ENCODE results near the gene TMEM213.

DNA sequence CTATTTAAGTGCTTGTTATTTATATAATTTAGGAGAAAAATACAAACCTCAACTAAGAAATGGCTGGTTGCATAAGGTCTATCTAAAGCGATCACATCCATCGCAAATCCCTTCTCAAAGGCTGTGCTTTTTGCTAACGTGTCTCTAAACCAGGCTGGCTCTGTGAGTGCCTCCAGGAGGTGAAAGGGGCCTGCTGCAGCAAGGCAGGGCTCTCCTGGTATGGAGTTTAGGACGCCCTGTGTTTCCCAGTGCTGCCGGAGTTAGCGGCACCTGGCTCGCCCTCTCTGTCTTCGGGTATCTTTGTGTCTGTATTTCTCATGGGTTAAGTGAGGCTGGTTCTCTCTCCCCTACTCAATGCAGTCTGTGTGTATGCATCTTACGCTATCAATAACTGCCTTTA is 68.6 kb downstream of the TMEM213 start:
- TF ChIP-seq, protein P1, sequence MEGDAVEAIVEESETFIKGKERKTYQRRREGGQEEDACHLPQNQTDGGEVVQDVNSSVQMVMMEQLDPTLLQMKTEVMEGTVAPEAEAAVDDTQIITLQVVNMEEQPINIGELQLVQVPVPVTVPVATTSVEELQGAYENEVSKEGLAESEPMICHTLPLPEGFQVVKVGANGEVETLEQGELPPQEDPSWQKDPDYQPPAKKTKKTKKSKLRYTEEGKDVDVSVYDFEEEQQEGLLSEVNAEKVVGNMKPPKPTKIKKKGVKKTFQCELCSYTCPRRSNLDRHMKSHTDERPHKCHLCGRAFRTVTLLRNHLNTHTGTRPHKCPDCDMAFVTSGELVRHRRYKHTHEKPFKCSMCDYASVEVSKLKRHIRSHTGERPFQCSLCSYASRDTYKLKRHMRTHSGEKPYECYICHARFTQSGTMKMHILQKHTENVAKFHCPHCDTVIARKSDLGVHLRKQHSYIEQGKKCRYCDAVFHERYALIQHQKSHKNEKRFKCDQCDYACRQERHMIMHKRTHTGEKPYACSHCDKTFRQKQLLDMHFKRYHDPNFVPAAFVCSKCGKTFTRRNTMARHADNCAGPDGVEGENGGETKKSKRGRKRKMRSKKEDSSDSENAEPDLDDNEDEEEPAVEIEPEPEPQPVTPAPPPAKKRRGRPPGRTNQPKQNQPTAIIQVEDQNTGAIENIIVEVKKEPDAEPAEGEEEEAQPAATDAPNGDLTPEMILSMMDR (IDR thresholded peaks at IDR 0.05), result no peak
- TF ChIP-seq EZH2 (IDR thresholded peaks at IDR 0.05), result no peak
- no peak for TF ChIP-seq EZH2phosphoT487 (IDR thresholded peaks at IDR 0.05)

Measured in neural progenitor cell (in vitro differentiated cells).